Activated T-helper 1 cell treated with Interleukin-2 at 50 U/mL for 16 hours (primary cell): ENCODE measurements around the gene IKZF3.
"Not testable (repeated sequence)": the region's sequence is repeated elsewhere in the genome, so short reads cannot be mapped to it uniquely, and the experiment has no call there.

Experiments
- DNase-seq: peaks from one replicate; pipeline ENCODE4 v3.0.0-alpha.2; 2020; ENCODE audit warnings: low read depth

IKZF3 gene

DNA sequence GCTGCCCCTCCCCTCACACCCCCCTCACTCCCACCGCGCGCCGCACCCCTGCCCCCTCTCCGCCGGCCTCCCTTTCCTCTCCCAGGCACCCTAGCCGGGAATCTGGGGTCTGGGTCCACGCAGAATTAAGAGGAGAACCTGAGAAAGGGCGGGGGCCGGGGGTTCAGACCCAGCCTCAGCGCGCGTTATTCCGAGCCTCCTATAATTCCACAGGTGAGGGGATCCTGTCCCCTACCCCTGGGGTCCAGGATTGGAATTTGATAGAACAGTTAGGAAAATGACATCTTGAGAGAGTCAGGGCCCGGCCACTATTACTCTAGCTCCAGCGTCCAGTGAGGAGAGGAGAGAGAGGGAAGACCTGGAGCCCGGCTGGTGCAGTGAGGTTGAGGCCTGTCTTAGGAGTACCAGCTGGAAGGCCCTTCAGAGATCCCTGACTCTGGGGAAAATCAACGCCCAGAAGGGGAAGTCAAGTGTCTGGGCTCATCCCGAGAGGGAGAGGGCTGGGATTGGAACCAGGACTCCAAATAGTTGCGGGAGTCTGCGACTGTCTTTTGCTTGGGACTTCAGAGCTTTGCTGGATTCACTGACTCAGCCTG lies 109.1 kb downstream of the IKZF3 start:
- no peak for DNase-seq

- DNase-seq: peak; percentile 97
Measured at GRCh38 chr17:39754161-39754957, 109.8 kb downstream of the IKZF3 start.

DNA sequence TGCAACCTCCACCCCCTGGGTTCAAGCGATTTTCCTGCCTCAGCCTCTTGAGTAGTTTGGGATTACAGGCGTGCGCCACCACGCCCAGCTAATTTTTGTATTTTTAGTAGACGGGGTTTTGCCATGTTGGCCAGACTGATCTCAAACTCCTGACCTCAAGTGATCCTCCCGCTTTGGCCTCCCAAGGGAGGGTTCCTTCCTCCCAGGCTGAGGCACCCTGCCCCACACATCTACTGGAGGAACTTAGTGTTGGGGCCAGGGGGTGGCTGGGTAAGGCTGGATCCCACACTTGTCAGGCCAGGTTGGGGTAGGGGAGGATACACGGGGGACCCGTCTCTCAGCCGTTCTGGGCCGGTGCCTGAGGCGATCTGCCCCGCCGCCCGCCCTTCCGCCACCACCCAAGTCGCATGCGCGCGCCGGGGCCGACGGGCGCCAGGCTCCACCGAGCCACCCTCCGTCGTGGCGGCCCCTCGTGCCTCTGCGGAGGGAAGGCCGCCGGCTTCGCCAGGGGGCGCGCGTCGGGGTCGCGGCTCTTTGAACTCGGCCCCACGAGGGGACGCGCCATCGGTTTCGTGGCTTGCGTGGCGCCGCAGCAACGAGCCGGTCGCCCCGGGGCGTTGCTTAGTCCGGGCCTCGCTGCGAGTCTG lies 110.5 kb downstream of the IKZF3 start:
- DNase-seq: peak; percentile 63

- no peak for DNase-seq
Measured at GRCh38 chr17:39752241-39752881, 111.8 kb downstream of the IKZF3 start.

GRCh38 chr17:39751637-39752036 lies 112.5 kb downstream of the IKZF3 start:
- DNase-seq: no peak

DNA sequence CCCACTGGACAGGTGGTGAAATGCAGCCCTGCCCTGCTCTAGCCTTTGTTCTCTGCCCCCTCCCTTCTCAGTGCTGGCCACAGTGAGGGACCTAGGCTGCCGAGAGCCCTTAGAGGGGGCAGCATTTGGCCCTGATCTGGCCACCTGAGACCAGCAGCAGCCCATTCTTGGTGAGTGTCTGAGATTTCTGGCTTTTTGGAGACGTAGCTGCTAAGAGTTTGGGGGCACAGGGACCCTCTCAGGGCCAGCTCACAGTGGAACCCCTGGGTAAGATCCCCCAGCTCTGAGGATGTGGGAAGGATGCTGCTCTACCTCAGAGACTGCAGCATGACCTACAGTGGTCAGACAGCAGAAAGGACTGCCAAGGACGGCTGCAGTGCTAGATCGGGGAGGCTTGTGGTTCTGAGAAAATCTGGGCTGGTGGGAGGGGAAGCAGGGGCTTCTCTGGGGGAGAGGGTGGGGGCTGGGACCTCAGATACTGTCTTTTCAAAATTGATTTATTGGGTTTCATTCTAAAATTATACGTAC lies 113.0 kb downstream of the IKZF3 start:
- no peak for DNase-seq

GRCh38 chr17:39750131-39751015 lies 113.7 kb downstream of the IKZF3 start:
- no peak for DNase-seq

- DNase-seq: not testable (repeated sequence)
Measured at GRCh38 chr17:39748444-39749034, 115.6 kb downstream of the IKZF3 start.

DNA sequence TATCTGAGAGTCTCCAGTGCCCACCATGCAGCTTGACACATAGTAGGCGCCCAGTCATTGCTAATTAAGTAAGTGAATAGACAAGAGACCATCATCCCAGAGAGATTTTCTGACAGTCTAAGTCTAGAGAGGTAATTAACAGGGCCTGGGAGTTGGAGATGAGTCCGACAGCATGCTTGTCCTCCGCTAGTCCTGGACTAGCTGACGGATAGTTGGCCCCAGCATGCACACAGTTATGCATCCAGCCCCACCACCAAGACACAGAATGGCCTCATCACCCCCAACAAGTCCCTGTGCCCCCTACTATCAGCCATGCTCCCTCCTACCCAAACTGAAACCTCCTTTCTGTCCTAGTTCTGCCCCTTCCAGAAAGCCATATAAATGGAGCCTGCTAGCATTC lies 116.4 kb downstream of the IKZF3 start:
- DNase-seq: no peak

GRCh38 chr17:39746145-39746461 lies 118.0 kb downstream of the IKZF3 start:
- no peak for DNase-seq

- no peak for DNase-seq
Measured at GRCh38 chr17:39745335-39746144, 118.6 kb downstream of the IKZF3 start.

DNA sequence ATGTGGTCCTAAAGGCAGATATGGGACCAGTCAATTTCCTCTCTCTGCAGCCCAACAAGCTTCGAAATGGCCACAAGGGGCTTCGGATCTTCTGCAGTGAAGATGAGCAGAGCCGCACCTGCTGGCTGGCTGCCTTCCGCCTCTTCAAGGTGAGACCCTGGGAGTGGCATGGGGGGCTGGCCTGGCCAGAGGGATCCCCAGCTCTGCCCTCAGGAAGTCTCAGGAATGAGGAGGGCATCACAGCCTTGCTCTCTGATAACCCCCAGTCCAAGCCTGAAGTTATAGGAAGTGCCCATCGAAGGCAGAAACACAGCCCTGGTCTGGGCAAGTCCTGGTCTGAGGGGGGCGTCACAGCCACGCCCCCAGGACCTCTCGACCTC lies 119.3 kb downstream of the IKZF3 start:
- DNase-seq: no peak

DNA sequence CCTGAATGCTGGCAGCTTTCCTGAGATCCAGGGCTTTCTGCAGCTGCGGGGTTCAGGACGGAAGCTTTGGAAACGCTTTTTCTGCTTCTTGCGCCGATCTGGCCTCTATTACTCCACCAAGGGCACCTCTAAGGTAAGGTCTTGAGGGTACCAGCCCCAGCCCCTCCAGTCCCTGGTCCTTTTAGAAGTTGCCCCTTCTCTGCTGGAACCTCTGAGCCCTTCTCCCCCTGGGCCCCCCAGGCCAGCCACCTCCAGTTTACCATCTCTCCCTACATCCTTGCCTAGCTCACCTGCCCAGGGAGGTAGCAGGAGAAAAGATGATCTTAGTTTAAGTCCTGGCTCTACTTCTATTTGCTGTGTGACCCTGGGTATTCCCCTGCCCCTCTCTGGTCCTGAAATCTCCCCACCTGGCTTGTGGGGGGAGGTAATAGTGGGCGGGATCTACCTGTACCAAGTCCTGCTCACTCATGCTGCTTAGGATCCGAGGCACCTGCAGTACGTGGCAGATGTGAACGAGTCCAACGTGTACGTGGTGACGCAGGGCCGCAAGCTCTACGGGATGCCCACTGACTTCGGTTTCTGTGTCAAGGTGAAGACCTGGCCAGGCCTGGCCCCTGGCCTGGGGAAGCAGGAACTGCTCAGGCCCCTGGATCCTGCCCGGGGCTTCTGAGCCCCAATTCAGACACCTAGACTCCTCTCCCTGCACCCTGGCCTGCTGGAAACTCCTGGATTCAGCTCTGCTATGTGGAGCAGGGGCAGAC lies 119.9 kb downstream of the IKZF3 start:
- no peak for DNase-seq

GRCh38 chr17:39742856-39743436 lies 121.2 kb downstream of the IKZF3 start:
- DNase-seq: no peak

GRCh38 chr17:39742126-39742855 lies 121.8 kb downstream of the IKZF3 start:
- DNase-seq: no peak

- no peak for DNase-seq
Measured at GRCh38 chr17:39740357-39741111, 123.6 kb downstream of the IKZF3 start.

DNA sequence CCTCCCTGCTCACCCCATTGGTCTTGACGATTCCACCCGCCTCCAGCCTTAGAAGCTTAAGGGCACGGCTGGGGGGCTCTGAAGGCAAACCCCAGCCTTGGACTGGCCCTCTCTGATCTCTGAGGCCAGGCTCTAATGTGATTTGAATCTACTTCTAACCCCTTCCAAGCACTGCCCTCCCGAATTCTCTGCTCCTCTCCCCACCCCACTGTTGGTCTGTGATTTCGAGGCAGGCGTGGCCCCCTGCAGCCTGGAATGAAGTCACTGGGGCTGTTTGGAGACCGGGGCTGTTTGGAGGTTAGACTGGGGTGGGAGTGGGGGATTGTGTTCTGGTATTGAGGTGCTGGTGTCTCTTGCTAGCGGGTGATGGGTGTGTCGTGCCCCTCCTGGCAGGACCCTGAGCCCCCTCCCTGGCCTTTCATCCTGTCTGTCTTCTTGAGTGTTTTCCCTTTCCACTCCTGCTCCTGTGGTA lies 124.2 kb downstream of the IKZF3 start:
- no peak for DNase-seq
